ENCODE data around the gene CBFA2T2.
"Not testable (repeated sequence)": the region's sequence is repeated elsewhere in the genome, so short reads cannot be mapped to it uniquely, and the experiment has no call there.

CBFA2T2 gene

DNA sequence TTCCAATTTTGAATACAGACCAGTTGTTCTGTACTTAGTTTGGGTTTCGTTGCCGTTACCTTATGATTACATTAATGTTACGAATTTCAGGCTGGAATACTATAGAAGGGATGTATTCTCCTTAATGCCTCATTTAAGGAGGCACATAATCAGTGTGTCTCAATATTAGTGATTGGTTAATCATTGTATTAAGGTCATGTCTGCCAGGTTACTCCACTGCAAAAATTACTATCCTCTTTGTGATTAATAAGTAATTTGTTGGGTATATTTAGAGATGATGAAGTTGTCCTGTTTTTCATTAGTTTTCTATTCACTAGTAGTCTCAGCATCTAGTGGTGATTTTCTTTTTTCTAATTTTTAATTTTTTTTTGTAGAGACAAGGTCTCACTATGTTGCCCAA lies 66.3 kb downstream of the CBFA2T2 start:
- H3K4me3 ChIP-seq (ENCODE audit: low read depth, low read length): no peak overlapping the region
- TF ChIP-seq, protein P1, sequence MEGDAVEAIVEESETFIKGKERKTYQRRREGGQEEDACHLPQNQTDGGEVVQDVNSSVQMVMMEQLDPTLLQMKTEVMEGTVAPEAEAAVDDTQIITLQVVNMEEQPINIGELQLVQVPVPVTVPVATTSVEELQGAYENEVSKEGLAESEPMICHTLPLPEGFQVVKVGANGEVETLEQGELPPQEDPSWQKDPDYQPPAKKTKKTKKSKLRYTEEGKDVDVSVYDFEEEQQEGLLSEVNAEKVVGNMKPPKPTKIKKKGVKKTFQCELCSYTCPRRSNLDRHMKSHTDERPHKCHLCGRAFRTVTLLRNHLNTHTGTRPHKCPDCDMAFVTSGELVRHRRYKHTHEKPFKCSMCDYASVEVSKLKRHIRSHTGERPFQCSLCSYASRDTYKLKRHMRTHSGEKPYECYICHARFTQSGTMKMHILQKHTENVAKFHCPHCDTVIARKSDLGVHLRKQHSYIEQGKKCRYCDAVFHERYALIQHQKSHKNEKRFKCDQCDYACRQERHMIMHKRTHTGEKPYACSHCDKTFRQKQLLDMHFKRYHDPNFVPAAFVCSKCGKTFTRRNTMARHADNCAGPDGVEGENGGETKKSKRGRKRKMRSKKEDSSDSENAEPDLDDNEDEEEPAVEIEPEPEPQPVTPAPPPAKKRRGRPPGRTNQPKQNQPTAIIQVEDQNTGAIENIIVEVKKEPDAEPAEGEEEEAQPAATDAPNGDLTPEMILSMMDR (IDR thresholded peaks at IDR 0.05; ENCODE audit: low read depth, low read length): no peak

DNA sequence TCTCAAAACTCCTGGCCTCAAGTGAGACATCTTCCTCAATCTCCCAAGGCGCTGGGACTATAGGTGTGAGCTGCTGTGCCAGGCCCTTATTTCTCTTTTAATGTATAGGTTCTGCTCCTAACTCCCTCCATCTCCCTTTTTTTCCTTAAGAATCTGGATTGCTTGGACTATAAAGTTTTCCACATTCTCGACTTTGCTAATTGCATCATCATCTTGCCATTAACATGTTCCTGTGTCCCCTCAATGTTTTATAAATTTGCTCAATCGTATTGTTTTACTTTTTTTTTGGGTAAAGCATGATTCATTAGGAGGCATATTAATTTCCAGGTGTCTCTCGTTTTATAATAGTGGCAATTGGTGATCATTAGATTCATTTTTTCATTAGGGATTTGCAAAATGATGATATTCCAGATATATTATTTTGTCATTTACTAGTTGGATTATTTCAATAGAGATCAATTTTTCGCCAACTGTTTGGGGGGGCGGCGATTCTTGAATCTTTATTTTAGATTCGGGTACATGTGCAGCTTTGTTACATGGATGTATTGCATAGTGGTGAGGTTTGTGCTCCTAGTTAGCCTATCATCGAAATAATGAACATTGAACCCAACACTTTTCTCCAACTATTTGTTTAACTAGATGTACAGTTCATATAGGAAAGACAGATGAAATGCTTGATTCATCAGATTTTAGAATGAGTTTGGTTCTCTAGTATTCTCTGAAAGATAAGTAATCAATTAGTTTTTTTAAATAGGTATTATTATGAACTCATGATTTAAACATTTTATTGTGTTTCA lies 68.7 kb downstream of the CBFA2T2 start:
- H3K4me3 ChIP-seq (ENCODE audit: low read depth, low read length): no peak overlapping the region
- TF ChIP-seq, protein P1 (IDR thresholded peaks at IDR 0.05; ENCODE audit: low read depth, low read length): no peak

DNA sequence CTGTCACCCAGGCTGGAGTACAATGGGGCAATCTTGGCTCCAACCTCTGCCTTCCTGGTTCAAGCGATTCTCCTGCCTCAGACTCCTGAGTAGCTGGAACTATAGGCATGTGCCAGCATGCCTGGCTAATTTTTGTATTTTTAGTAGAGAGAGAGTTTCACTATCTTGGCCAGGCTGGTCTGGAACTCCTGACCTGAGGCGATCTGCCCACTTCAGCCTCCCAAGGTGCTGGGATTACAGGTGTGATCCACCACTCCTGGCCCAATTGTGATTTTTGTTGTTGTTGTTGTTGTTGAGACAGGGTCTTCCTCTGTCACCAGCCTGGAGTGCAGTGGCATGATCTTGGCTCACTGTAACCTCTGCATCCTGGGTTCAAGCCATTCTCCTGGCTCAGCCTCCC lies 69.3 kb downstream of the CBFA2T2 start:
- TF ChIP-seq, protein P1 (IDR thresholded peaks at IDR 0.05; ENCODE audit: low read depth, low read length): no peak
- H3K4me3 ChIP-seq (ENCODE audit: low read depth, low read length): no peak overlapping the region

DNA sequence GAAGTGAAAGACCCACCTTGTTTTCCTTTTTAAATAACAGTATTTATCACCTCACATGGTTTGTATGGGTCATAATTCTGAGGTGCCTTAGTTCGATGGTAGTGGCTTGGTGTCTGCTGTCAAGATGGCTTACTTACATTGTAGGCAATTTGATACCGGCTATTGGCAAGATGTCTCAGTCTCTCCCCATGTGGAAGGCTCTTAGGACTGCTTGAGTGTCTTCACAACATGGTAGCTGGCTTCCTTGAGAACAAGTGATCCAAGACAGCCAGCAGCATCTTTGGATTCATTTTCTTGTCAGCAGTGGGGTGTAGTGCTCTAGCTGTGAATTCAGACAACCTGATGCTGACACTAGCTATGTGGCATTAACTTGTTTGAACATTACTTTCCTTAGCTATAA lies 70.1 kb downstream of the CBFA2T2 start:
- TF ChIP-seq, protein P1 (IDR thresholded peaks at IDR 0.05; ENCODE audit: low read depth, low read length): no peak
- H3K4me3 ChIP-seq (ENCODE audit: low read depth, low read length): no peak overlapping the region

DNA sequence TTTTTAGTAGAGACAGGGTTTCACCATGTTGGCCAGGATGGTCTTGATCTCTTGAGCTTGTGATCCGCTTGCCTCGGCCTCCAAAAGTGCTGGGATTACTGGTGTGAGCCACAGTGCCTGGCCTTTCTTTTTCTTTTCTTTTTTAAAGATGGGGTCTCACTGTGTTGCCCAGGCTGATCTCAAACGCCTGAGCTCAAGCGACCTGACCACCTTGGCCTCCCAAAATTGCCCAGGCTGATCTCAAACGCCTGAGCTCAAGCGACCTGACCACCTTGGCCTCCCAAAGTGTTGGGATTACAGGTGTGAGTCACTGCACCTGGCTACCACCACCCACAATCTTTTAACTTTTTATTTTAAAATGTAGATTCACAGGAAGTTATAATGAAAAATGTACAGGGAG lies 71.2 kb downstream of the CBFA2T2 start:
- H3K4me3 ChIP-seq (ENCODE audit: low read depth, low read length): not testable (repeated sequence)

DNA sequence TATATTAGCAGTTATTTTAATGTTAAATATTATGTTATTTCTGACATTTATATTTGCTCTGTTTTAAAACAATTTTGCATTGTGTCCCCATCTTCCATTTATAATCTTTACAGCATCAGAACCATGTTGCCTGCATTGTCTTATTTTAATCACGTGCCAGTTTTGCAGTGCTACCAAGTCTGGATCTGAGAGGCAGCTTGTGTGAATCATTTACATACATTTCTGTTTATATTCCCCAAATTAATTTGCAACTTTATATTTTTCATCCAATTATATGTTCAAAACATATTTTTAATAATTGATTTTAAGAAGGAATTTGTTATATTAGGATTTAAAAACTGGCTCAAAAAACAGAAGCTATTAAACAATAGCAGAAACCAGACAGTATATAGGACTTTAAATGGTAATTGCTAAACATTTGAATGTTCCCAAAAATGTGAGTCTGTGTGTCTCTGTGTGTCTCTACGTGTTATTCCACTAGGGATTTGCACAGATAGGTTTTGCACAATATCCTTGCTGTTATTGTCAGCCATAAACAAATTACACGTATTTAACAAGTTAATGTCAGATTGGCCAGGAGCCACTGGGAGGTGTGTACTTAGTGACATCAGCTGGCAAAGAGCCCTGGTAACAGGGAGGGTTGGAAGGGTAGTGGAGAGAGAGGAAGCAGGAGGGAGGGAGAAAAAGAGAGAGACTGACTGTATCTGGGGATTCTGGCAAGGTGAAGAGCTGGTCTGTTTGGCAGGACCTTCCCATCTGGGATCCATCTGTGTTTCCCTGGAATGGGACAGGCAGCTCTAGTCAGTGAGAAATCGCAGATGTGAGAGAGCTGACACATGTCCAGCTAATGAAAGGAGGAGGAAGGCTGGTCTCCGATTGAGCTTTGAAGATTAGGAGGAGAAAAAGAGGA lies 72.1 kb downstream of the CBFA2T2 start:
- H3K4me3 ChIP-seq (ENCODE audit: low read depth, low read length): peak overlapping the region; percentile 29
- TF ChIP-seq, protein P1 (IDR thresholded peaks at IDR 0.05; ENCODE audit: low read depth, low read length): no peak

DNA sequence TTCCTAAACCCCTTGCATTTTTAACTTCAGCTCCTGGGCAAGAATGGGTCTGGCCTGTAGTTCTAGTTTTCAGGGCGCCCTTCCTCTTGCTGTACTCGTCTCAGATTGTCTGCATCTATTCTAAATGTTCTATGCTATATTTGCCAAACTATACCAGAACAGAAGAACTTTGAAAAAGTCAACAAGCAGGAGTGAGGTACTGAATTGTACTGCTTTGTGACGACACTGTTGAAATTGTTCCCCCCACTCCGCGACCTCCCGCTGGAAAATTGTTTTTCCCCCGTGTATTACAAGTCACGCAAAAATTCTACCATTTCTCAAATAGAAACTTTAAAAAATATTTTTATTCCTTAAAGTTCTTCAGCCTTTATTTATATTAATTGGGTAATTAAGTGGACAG lies 73.9 kb downstream of the CBFA2T2 start:
- TF ChIP-seq, protein P1 (IDR thresholded peaks at IDR 0.05; ENCODE audit: low read depth, low read length): no peak
- H3K4me3 ChIP-seq (ENCODE audit: low read depth, low read length): no peak overlapping the region

All from WI38 (cell line).